ES-I3 (cell line): ENCODE data around the gene SFI1.
A peak's percentile ranks its signal among the peaks of the same experiment; 100 is the strongest.

Experiments
- H3K36me3 ChIP-seq: 2 replicates; pipeline ENCODE4 v1.6.1; 2013; ENCODE audit warnings: mild to moderate bottlenecking, low read length, control low read depth, moderate library complexity; ENCODE audit not compliant: insufficient read depth
- H3K4me1 ChIP-seq: 2 replicates; pipeline ENCODE4 v1.6.1; 2013; ENCODE audit warnings: mild to moderate bottlenecking, control low read depth, low read length; ENCODE audit not compliant: insufficient read depth
- H3K9ac ChIP-seq: 2 replicates; pipeline ENCODE4 v1.6.1; 2013; ENCODE audit warnings: low read depth, mild to moderate bottlenecking, low read length, moderate library complexity
- H3K9me3 ChIP-seq: 2 replicates; pipeline ENCODE4 v1.6.1; 2013; ENCODE audit warnings: mild to moderate bottlenecking, low read length, moderate library complexity; ENCODE audit not compliant: control insufficient read depth, insufficient read depth

Gene SFI1

GRCh38 chr22:31628969-31629708, 132.8 kb downstream of the SFI1 start:
- H3K9me3 ChIP-seq = no peaks in the 10 kb centered on the region
- H3K36me3 ChIP-seq = no peaks in the 10 kb centered on the region; the same call in 1 of the 2 replicates
- no peak overlapping the region for H3K9ac ChIP-seq
- H3K4me1 ChIP-seq = peaks cover 26% of the 10 kb centered on the region; the same call in 1 of the 2 replicates

- Histone ChIP-seq H3K9ac (peak overlapping the region; percentile 83), H3K9me3 (no peaks in the 10 kb centered on the region), H3K36me3 (no peaks in the 10 kb centered on the region; the same call in 1 of the 2 replicates), H3K4me1 (peaks cover 25% of the 10 kb centered on the region; the same call in 1 of the 2 replicates)
These were observed 133.4 kb downstream of the SFI1 start for GRCh38 chr22:31629741-31630184.

GRCh38 chr22:31630331-31631329, 134.3 kb downstream of the SFI1 start:
- H3K4me1 ChIP-seq = peaks cover 17% of the 10 kb centered on the region; the same call in 1 of the 2 replicates

GRCh38 chr22:31631436-31631835, 135.1 kb downstream of the SFI1 start:
- Histone ChIP-seq H3K9me3 (no peaks in the 10 kb centered on the region), H3K4me1 (peaks cover 11% of the 10 kb centered on the region; the same call in 1 of the 2 replicates), H3K36me3 (no peaks in the 10 kb centered on the region; the same call in 1 of the 2 replicates), H3K9ac (peak overlapping the region; percentile 83; the same call in 1 of the 2 replicates)

More at GRCh38 chr22:31630331-31631329, 134.3 kb downstream of the SFI1 start:
- Histone ChIP-seq H3K9ac (peak overlapping the region; percentile 83), H3K9me3 (no peaks in the 10 kb centered on the region), H3K36me3 (no peaks in the 10 kb centered on the region; the same call in 1 of the 2 replicates)

GRCh38 chr22:31635638-31636306, 139.4 kb downstream of the SFI1 start:
- H3K4me1 ChIP-seq = peaks cover 15% of the 10 kb centered on the region; the same call in 1 of the 2 replicates
- no peak overlapping the region for H3K9ac ChIP-seq
- H3K9me3 ChIP-seq = no peaks in the 10 kb centered on the region
- H3K36me3 ChIP-seq = no peaks in the 10 kb centered on the region

GRCh38 chr22:31637447-31637890, 141.1 kb downstream of the SFI1 start:
- Histone ChIP-seq H3K9me3 (no peaks in the 10 kb centered on the region), H3K9ac (no peak overlapping the region), H3K36me3 (no peaks in the 10 kb centered on the region), H3K4me1 (peaks cover 12% of the 10 kb centered on the region; the same call in 1 of the 2 replicates)

GRCh38 chr22:31637891-31638618, 141.7 kb downstream of the SFI1 start:
- peaks cover 12% of the 10 kb centered on the region; the same call in 1 of the 2 replicates for H3K4me1 ChIP-seq
- no peak overlapping the region for H3K9ac ChIP-seq
- H3K36me3 ChIP-seq = no peaks in the 10 kb centered on the region
- no peaks in the 10 kb centered on the region for H3K9me3 ChIP-seq

GRCh38 chr22:31639436-31640039, 143.2 kb downstream of the SFI1 start:
- Histone ChIP-seq H3K9ac (no peak overlapping the region), H3K9me3 (no peaks in the 10 kb centered on the region), H3K4me1 (peaks cover 12% of the 10 kb centered on the region; the same call in 1 of the 2 replicates), H3K36me3 (peaks cover 2% of the 10 kb centered on the region; the same call in 1 of the 2 replicates)

GRCh38 chr22:31646186-31647019, 150.1 kb downstream of the SFI1 start:
- H3K9me3 ChIP-seq = no peaks in the 10 kb centered on the region
- peaks cover 12% of the 10 kb centered on the region for H3K36me3 ChIP-seq
- peaks cover 38% of the 10 kb centered on the region for H3K4me1 ChIP-seq
- H3K9ac ChIP-seq = no peak overlapping the region

GRCh38 chr22:31647066-31647465, 150.7 kb downstream of the SFI1 start:
- peak overlapping the region; percentile 5; the same call in 1 of the 2 replicates for H3K9ac ChIP-seq
- H3K36me3 ChIP-seq = peaks cover 12% of the 10 kb centered on the region
- H3K9me3 ChIP-seq = no peaks in the 10 kb centered on the region
- H3K4me1 ChIP-seq = peaks cover 36% of the 10 kb centered on the region

GRCh38 chr22:31647523-31648320, 151.4 kb downstream of the SFI1 start:
- H3K36me3 ChIP-seq = peaks cover 12% of the 10 kb centered on the region
- peaks cover 36% of the 10 kb centered on the region for H3K4me1 ChIP-seq
- H3K9me3 ChIP-seq = no peaks in the 10 kb centered on the region
- peak overlapping the region; percentile 5; the same call in 1 of the 2 replicates for H3K9ac ChIP-seq

- Histone ChIP-seq H3K4me1 (peaks cover 36% of the 10 kb centered on the region), H3K9ac (no peak overlapping the region), H3K36me3 (peaks cover 8% of the 10 kb centered on the region), H3K9me3 (no peaks in the 10 kb centered on the region)
These were observed 154.1 kb downstream of the SFI1 start for GRCh38 chr22:31650391-31650790.
